NCI-H2107 treated with DMSO at 0.1 percent for 48 hours (cell line): ENCODE results near the gene FAXDC2.

Experiments
- DNase-seq: peaks from one replicate; lab custom pipeline; 2025; ENCODE audit not compliant: unreplicated experiment; lab: John Stamatoyannopoulos, UW

The FAXDC2 gene

DNA sequence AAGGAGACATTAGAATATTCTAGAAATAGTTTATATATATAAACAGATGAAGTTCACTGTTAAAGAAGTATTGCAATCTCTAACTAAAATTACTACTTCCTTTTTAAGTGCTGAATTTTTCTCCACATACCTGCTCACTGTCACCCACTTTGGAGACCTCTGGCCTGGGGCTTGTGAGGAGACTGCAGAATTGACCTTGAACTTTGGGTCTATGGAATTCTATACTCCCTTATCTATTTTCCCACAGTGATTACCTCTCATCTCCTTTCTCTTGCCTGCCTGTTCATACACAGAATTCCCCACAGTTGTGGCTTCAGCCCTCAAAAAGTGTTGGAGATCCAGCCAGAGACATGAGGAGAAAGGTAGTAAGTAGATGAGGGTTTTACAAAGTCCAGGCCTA lies 49.8 kb downstream of the FAXDC2 start:
- no peak for DNase-seq

GRCh38 chr5:154797762-154798161 lies 52.6 kb downstream of the FAXDC2 start:
- no peak for DNase-seq

GRCh38 chr5:154795235-154795596 lies 55.2 kb downstream of the FAXDC2 start:
- DNase-seq, result no peak

DNA sequence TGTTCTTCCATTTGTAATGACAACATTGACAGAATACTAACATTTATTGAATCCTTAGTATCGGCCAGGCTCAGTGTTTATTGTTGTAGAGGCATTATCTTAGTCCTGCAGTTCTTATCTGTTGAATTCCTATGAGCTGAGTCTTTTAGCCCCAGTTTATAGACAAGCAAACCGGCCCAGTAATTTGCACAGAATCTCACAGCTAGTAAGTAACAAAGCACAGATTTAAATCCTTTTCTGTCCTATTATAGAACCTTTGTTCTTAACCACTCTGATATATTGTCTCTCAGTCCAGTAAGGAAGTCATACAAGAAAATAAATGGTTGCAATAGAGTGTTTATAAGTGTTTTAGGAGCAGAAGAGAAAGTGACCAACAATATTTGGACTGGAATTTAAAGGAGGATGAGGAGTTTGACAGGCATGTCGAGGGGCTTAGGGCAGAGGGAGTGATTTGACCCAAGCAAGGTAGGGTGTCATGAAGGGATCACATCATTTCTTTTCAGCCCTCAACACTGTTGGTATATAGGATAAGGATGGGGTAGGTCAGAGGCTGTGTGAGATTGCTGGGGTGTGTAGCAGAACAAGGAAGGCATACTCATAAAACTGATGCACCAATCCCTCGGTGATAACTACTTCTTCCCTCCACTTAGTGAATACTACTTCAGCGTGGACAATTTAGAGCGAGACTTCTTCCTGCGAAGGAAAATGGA lies 55.7 kb downstream of the FAXDC2 start:
- no peak for DNase-seq

- DNase-seq, result no peak
Observed at GRCh38 chr5:154793599-154794524, 56.5 kb downstream of the FAXDC2 start.

DNA sequence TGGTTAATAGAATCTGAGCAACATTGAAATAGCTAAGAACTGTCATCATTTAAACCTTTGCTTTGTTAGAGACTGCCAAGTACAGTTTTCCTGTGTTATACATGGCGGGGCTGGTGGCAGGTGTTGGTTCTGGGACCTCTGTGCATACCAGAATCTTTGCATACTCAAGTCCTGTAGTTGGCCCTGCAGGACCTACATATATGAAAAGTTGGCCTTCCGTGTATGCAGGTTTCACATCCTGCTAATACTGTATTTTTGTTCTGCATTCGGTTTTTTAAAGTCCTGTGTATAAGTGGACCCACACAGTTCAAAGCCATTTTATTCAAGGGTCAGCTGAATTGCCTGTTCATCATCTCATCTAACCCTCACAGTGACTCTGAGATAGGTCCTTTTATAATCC lies 58.9 kb downstream of the FAXDC2 start:
- DNase-seq, result no peak

DNA sequence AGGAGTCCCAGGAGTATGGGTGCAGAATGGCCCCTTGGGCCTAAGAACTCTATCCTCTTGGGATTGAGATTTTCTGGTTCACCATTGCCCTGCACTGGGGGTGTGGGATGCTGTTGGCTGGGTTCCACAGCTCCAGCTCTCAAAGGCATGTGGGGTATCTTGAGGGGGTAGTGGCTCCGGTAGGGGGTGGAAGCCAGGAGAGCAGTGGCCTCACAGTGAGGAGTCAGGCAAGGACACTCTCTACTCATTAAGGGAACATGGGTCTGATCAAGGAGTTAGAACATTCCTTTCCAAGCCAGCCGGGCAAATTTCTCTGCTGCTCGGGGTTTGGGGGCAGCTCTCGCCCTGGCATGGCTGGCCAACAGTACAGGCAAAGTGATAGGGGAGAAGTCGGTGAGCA lies 62.2 kb downstream of the FAXDC2 start:
- no peak for DNase-seq

DNA sequence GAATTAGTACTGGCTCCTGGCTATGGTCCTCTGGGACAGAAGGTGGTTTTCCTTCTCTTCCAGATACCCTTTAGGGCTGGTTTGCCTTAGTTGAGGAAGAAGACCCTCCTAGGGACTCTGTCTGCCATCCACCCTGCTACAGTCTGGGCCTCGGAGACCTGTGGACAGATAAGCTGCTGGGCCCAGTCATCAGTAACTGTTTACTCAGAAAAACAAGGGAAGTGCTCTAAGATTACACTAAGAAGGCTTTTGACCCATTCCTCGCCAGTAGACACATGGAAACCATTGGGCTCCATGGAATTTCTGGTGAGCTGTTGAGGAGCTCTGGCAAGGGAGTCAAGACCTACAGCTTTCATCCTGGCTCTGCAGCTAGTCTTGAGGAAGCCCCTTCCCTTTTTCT lies 64.0 kb downstream of the FAXDC2 start:
- DNase-seq, result no peak

DNA sequence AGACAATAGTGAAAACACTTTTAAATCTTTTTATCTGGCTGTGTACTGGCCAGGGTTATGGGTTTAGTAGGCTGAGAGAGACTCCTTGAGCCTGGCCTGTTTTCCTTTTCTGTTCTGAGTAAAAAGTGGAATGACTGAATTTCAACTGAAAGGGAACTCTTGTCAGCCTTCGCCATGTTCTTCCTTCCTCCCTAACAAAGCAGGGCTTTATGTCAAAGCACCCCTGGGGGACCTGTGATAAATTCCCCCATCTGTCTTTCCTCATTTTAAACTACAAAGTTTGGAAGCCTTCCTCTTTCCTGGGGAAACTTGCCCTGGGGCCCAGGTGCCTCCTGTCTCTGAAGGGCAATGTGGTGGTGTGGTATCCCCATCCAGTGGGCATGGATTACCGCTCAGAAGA lies 65.5 kb downstream of the FAXDC2 start:
- no peak for DNase-seq

DNA sequence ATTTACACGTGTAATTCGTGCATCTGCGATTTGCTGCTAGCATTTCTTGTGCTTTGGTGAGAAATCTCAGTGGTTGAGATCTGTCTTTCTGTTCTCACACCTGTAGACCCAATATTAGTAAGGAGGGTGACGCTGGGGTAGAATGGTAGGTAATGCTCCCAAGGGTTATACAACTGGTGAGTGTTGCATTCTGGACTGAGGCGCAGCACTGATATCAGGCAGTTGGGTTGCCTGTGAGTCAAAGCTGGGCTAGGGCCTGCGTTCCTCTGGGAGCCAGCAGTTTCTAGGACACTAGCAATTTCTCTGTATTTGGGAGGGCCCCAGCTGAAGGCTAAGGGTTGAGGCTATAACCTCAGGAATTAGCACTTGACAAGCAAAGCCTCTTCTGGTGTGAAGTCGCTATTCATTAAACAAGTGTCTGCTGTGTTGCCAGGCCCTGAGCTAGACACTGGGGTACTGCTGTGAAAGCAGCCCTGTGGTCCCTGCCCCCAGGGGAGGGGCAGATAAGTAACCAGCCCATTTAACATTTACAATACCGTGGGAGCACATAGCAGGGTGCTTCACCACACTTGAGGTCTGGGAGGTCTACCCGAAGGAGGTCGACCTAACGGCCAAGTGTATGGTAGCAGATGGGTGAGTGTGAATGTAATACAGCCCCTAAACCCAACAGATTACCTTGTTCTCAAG lies 66.5 kb downstream of the FAXDC2 start:
- DNase-seq, result no peak

- DNase-seq, result no peak
Observed at GRCh38 chr5:154782812-154783592, 67.4 kb downstream of the FAXDC2 start.

DNA sequence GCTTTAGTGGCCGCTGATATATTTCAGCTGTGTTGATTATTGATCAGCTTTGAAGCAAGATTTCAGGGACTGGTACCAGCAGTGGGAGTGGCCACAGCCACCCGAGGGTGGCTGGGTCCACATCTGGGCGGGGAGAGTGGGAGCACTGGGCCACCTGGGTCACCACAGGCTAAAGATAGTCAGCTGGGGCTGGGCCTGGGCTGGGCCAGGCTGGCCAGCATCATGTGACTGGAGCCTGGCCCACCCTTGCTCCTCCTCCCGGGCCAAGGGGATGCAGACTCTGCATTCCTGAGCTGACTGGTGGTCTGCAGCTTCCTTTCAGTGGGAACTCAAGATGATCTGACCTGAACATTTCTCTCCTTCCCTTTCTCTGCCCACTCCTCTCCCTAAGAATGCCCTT lies 68.1 kb downstream of the FAXDC2 start:
- no peak for DNase-seq

DNA sequence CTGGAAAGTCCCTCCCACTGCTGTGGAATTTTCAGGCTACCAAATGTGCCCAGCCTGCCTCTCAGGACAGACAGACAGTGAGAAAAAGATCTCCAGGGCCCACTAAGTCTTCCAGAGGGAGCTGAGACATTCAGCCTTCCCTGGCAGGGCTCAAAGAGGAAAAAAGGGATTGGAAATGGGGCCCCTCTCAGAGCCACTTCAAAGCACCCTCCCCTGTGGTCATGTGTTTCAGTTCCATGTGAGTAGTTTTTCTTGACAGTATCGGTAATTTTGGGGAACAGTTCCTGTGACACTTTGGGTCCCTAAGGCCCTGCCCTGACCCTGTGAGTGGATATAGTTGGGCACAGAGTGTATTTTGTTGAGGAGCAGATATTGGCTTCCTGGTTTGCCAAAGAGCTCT lies 70.3 kb downstream of the FAXDC2 start:
- no peak for DNase-seq

- DNase-seq, result no peak
Observed at GRCh38 chr5:154779105-154779504, 71.3 kb downstream of the FAXDC2 start.

GRCh38 chr5:154778534-154778933 lies 71.9 kb downstream of the FAXDC2 start:
- no peak for DNase-seq

DNA sequence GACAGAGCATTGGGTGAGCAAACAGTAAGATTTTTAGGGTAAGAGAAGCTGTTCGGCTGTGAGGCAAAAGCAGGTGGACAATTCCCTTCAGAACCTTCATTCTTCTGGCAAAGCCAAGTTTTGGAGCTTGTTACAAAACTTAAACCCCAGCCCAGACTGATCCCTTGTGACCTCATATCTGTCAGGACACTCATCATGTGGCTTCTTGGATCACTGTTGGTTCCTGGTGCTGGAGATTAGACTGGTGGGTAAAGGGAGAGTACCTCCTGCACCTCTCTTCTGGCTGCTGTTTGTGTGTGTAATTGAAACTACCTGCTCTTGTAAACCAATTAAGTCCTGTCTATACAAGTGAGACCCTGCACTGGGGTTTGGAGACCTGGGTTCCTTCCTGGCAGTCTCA lies 74.2 kb downstream of the FAXDC2 start:
- DNase-seq, result no peak

- no peak for DNase-seq
Observed at GRCh38 chr5:154773326-154773725, 77.1 kb downstream of the FAXDC2 start.

GRCh38 chr5:154771383-154771901 lies 79.0 kb downstream of the FAXDC2 start:
- DNase-seq, result no peak

- no peak for DNase-seq
Observed at GRCh38 chr5:154770111-154770510, 80.3 kb downstream of the FAXDC2 start.
